ENCODE data around the gene FUT3. TPM values are rescaled to one million over a fixed set of nuclear protein-coding genes. Genes with fewer than 3 reads are reported as not detected.

The FUT3 gene
- total RNA-seq, 1 experiment from 2014 or later = 0.48 TPM

- CTCF ChIA-PET = interaction anchor here (0.9 to 4.1 kb wide), 6 partner anchors 16 to 216 kb away, joined by 5 to 19 read pairs (median 8); no protein-coding TSS in a partner anchor
- H3K27ac Mint-ChIP-seq = no peak overlapping the region
- DNase-seq (ENCODE audit: low spot score) (no peak), ATAC-seq (no peak; the same call in 1 of the 2 replicates)
- H3K27me3 Mint-ChIP-seq (ENCODE audit: low read depth) = peaks cover 39% of the 10 kb centered on the region
- H3K4me3 Mint-ChIP-seq = peak overlapping the region; percentile 68
- POLR2A ChIA-PET = interaction anchor here (1.0 kb wide), 1 partner anchor 22 kb away, joined by 4 read pairs; no protein-coding TSS in a partner anchor
- no peaks in the 10 kb centered on the region for H3K36me3 Mint-ChIP-seq
- H3K4me1 Mint-ChIP-seq = peaks cover 13% of the 10 kb centered on the region
- TF ChIP-seq ZNF121 (CRISPR knock-in tag; IDR thresholded peaks at IDR 0.05) = no peak
- no peak for TF ChIP-seq ZNF281 (CRISPR knock-in tag; IDR thresholded peaks at IDR 0.05)
- no peak for TF ChIP-seq NR1H2 (CRISPR knock-in tag; IDR thresholded peaks at IDR 0.05)
- no peak for TF ChIP-seq FOXJ3 (CRISPR knock-in tag; IDR thresholded peaks at IDR 0.05; ENCODE audit: borderline replicate concordance)
- TF ChIP-seq E2F4 (CRISPR knock-in tag; IDR thresholded peaks at IDR 0.05; ENCODE audit: borderline replicate concordance, low read depth) = no peak
- no peaks in the 10 kb centered on the region for H3K9me3 Mint-ChIP-seq
Measured at GRCh38 chr19:5806133-5806489, 45.1 kb downstream of the FUT3 start.

- H3K36me3 Mint-ChIP-seq = no peaks in the 10 kb centered on the region
- peaks cover 44% of the 10 kb centered on the region for H3K27me3 Mint-ChIP-seq (ENCODE audit: low read depth)
- ChIA-PET CTCF (interaction anchor here (1.9 to 4.1 kb wide), 2 partner anchors 17 to 22 kb away, joined by 18 to 19 read pairs; no protein-coding TSS in a partner anchor), POLR2A (no interaction called here)
- no peak overlapping the region for H3K27ac Mint-ChIP-seq
- H3K9me3 Mint-ChIP-seq = no peaks in the 10 kb centered on the region
- H3K4me1 Mint-ChIP-seq = peaks cover 13% of the 10 kb centered on the region
- TF ChIP-seq GABPB1 (CRISPR knock-in tag; IDR thresholded peaks at IDR 0.05) (0 out of 2 replicates have a peak, but pooled peaks have one; percentile 36), FOXP1 (CRISPR knock-in tag; IDR thresholded peaks at IDR 0.05; ENCODE audit: borderline replicate concordance) (peak; percentile 53; the same call in 1 of the 2 replicates), CTCF (IDR thresholded peaks at IDR 0.05) (peak; percentile 61), FOXP4 (CRISPR knock-in tag; IDR thresholded peaks at IDR 0.05) (no peak), SP1 (CRISPR knock-in tag; conservative IDR thresholded peaks at IDR 0.05) (0 out of 2 replicates have a peak, but pooled peaks have one; percentile 52), FOXK1 (CRISPR knock-in tag; IDR thresholded peaks at IDR 0.05) (peak; percentile 50; the same call in 1 of the 2 replicates), OVOL2 (CRISPR knock-in tag; IDR thresholded peaks at IDR 0.05; ENCODE audit: borderline replicate concordance) (no peak)
- H3K4me3 Mint-ChIP-seq = peak overlapping the region; percentile 68
- peak; percentile 56 for ATAC-seq
- peak; percentile 95 for DNase-seq (ENCODE audit: low spot score)
Measured at GRCh38 chr19:5805462-5806132, 45.7 kb downstream of the FUT3 start.

Data from WTC11 (cell line).